Fibroblast of skin of left biceps (primary cell): ENCODE data around the gene KIF4B.
"Not testable (repeated sequence)": the region's sequence is repeated elsewhere in the genome, so short reads cannot be mapped to it uniquely, and the experiment has no call there.

Experiments
- DNase-seq, 2 experiments: peaks; one replicate each; pipeline ENCODE4 v3.0.0-alpha.2; 2013; ENCODE audit warnings: low read depth in 2 of 2

KIF4B gene

GRCh38 chr5:155004138-155004744, 9.3 kb upstream of the KIF4B start:
- DNase-seq = no peak

GRCh38 chr5:155006265-155006664, 7.3 kb upstream of the KIF4B start:
- not testable (repeated sequence) for DNase-seq

- no peak for DNase-seq
Observed at GRCh38 chr5:155008669-155009068, 4.9 kb upstream of the KIF4B start.

GRCh38 chr5:155010881-155011280, 2.7 kb upstream of the KIF4B start:
- no peak for DNase-seq

GRCh38 chr5:155015239-155015638, 1.7 kb downstream of the KIF4B start:
- no peak for DNase-seq

GRCh38 chr5:155017610-155018009, 4.1 kb downstream of the KIF4B start:
- DNase-seq = no peak

GRCh38 chr5:155019601-155020226, 6.2 kb downstream of the KIF4B start:
- DNase-seq = no peak

GRCh38 chr5:155021842-155022241, 8.3 kb downstream of the KIF4B start:
- no peak for DNase-seq

GRCh38 chr5:155023320-155023719, 9.8 kb downstream of the KIF4B start:
- no peak for DNase-seq

- no peak for DNase-seq
Observed at GRCh38 chr5:155024015-155024414, 10.5 kb downstream of the KIF4B start.

- DNase-seq = no peak
Observed at GRCh38 chr5:155025895-155026294, 12.3 kb downstream of the KIF4B start.

- DNase-seq = no peak
Observed at GRCh38 chr5:155027993-155028629, 14.6 kb downstream of the KIF4B start.

- no peak for DNase-seq
Observed at GRCh38 chr5:155029240-155029639, 15.7 kb downstream of the KIF4B start.

- not testable (repeated sequence) for DNase-seq
Observed at GRCh38 chr5:155034145-155034744, 20.7 kb downstream of the KIF4B start.

GRCh38 chr5:155035087-155035486, 21.5 kb downstream of the KIF4B start:
- DNase-seq = not testable (repeated sequence)

- no peak for DNase-seq
Observed at GRCh38 chr5:155040984-155041653, 27.6 kb downstream of the KIF4B start.

- no peak for DNase-seq
Observed at GRCh38 chr5:155044591-155044990, 31.0 kb downstream of the KIF4B start.

- DNase-seq = no peak
Observed at GRCh38 chr5:155046591-155046990, 33.0 kb downstream of the KIF4B start.

- DNase-seq = no peak
Observed at GRCh38 chr5:155047818-155048217, 34.3 kb downstream of the KIF4B start.

GRCh38 chr5:155049569-155050383, 36.2 kb downstream of the KIF4B start:
- DNase-seq = no peak

GRCh38 chr5:155050384-155051019, 36.9 kb downstream of the KIF4B start:
- no peak for DNase-seq
